OCI-M2 (cell line): ENCODE results near the gene ADAMTS14.
"Not testable (repeated sequence)": the region's sequence is repeated elsewhere in the genome, so short reads cannot be mapped to it uniquely, and the experiment has no call there.

Experiments
- DNase-seq: peaks from one replicate; lab custom pipeline; 2025; ENCODE audit not compliant: unreplicated experiment; lab: John Stamatoyannopoulos, UW

The ADAMTS14 gene

DNA sequence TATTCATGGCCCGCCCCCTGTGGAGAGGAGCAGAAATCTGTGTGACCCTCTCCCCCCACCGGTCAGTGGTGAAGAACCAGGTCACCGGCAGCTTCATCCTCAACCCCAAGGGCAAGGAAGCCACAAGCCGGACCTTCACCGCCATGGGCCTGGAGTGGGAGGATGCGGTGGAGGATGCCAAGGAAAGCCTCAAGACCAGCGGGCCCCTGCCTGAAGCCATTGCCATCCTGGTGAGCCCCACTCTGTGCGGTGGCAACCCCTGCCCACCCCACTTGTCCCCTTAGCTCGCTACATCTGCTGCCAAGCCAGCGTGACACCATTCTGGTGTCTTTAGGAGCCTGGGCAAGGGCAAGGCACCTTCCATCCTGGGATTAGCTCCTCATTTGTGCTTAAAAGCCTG lies 77.5 kb downstream of the ADAMTS14 start:
- no peak for DNase-seq

DNA sequence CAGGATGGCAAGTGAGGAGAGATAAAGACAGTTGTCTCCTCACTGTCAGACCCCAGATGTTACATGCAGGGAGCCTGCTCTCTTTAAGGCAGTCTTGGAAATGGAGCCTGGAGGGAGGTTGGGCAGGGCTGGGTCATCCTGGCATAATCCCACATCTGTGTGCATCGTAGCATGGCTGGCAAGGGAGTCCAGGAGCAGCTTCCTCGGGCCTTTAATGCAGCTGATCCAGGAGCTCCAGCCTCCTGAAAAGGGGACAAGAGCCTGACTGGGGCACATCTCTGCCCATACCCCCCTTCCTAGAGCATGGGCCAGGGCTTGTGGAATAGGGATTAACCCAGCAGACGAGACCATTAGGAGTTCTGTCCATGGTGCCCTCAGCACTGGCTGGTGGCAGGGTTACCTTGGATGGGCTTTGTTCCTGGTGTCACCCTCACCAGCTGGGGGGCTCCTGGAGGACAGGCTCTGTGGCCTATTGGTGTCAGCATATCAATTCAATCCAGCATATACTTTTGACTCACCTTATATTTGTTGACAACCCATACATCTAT lies 77.9 kb downstream of the ADAMTS14 start:
- DNase-seq, result no peak

DNA sequence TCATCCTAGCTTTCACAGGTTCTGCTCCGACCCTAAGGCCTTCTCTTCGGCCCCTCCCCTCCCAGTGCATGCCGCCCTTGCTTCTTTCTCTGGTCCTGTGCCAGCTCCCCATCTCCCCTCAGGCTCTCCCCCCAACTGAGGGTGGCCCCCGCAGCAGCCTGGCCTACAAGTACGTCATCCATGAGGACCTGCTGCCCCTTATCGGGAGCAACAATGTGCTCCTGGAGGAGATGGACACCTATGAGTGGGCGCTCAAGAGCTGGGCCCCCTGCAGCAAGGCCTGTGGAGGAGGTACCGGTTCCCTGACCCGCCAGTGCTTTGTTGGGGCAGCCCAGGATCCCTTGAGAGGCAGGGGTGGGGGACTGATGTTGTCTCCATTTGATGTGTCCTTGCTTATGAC lies 79.0 kb downstream of the ADAMTS14 start:
- DNase-seq, result no peak

DNA sequence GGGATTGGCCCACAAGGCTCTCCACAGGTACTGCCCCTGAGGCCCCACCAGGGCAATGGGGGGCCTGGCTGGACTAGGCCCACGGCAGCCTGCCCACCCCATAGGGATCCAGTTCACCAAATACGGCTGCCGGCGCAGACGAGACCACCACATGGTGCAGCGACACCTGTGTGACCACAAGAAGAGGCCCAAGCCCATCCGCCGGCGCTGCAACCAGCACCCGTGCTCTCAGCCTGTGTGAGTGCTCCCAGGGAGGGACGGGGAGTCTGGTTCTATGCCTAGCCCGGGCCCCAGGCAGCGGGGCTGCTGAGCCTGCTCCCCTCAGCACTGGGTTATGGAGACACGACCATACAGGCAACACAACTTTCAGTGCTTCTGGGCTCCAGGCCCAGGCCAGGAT lies 79.7 kb downstream of the ADAMTS14 start:
- DNase-seq, result no peak

DNA sequence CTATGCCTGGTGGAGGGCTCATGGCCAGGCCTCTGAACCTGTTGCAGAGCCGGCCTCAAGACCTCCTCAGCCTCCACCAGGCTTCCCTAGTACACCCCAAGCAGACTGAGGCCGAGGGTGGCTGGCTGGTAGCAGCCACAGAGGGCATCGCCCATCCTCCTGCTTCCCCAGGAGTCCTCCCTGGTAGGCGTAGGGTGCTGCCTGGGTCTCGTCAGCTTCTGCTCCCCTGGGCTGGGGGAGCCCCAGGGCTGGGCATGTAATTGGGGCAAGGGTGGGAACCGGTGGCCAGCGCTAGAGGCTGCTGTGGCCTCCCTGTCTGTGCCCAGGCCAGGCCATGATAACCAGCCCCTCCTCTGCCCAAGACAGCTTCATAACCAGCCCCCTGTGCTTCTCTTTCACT lies 80.3 kb downstream of the ADAMTS14 start:
- no peak for DNase-seq

DNA sequence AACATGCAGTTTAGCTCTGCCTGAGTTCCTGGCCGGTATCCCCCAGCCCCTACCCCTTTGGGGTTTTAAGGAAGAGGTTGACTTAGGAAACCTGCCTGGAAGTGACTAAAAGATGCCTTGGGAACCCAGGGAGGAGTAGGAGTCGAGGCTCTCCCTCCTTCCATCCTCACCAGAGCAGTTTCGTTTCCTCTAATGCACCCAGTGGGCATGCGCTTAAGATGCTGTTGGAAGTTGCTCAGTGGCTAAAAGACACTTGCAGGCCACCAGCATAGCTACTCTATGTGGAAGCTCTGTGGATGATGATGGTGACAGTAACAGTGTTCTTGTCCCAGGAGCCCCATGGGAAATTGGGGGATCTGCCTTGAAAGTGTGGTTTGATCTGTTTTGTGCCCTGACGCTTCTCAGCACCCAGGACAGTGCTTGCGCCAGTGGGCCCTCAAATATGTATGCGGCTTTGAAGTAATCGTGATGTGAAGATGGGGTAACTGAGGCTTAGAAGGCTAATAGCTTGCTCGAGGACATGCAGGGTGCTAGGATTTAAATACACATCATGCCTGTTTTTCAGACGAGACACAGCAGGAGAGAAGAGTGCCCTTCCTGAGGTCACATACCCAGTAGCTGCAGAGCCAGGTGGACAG lies 80.8 kb downstream of the ADAMTS14 start:
- no peak for DNase-seq

DNA sequence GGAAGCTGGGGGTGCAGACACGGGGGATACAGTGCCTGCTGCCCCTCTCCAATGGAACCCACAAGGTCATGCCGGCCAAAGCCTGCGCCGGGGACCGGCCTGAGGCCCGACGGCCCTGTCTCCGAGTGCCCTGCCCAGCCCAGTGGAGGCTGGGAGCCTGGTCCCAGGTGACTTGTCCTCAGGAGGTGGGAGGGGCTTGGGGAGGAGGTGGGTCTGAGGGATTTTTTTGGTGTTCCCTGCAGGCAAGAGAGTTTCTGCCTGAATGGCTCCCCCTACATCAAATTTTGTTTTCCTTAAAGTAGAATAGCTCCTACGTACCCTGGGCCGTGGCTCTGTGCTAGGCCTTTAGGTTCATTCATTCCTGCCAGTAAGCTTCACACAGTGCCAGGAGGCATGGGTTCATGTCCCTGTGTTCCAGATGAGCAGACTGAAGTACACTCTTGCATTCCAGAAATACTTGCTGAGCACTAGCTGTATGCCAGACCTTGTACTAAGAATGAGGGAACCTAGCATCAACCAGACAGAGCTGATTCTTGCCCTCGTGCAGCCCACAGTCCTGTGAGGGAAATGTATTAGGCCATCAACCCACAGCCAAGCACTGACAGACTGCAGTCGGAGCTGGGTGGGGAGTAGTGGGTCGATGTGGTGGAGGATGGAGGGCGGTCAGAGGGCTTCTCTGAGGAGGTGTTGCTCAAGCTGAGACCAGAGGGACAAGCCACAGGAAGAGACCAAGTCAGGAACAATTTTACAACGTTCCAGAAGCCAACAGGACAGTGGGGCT lies 81.7 kb downstream of the ADAMTS14 start:
- DNase-seq, result no peak

DNA sequence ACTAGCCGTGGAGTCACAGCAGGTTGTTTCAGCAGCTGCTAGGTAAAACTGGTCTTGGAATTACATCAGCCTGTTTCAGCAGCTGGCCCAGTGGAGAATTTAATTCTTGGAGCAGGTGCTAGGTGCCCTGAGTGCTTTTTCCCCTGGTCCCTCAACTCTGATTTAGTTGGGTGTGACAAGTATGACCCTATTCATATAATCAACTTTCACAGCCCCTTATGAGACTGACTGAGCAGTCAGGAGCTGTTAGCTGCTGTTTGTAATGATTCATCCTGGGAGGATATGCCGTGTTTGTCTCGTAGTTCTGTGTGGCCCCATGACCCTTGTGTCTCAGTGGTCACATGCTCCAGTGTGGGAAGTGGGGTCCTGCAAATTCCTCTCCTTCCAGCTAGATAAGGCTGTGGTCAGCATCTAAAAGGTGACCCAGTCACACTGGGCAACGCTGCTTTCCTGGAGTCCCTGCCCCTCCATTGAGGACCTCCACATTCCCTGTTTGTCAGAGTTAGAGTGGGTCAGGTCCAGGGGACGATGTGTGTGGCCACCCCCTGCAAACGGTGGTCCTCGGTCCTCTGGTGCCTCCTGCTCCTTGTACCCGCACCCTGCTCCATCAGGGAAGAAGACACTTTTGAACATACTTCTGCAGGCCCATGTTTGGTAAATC lies 84.5 kb downstream of the ADAMTS14 start:
- no peak for DNase-seq

DNA sequence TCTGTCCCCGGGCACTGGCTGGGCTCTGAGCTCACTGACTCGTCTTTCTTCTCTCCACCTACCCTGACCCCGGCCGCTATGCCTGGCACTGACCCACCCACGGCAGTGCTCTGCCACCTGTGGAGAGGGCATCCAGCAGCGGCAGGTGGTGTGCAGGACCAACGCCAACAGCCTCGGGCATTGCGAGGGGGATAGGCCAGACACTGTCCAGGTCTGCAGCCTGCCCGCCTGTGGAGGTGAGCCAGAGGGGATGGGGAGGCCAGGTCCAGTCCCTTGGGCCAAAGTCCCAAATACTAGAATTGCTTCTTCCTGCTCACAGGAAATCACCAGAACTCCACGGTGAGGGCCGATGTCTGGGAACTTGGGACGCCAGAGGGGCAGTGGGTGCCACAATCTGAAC lies 85.5 kb downstream of the ADAMTS14 start:
- no peak for DNase-seq

DNA sequence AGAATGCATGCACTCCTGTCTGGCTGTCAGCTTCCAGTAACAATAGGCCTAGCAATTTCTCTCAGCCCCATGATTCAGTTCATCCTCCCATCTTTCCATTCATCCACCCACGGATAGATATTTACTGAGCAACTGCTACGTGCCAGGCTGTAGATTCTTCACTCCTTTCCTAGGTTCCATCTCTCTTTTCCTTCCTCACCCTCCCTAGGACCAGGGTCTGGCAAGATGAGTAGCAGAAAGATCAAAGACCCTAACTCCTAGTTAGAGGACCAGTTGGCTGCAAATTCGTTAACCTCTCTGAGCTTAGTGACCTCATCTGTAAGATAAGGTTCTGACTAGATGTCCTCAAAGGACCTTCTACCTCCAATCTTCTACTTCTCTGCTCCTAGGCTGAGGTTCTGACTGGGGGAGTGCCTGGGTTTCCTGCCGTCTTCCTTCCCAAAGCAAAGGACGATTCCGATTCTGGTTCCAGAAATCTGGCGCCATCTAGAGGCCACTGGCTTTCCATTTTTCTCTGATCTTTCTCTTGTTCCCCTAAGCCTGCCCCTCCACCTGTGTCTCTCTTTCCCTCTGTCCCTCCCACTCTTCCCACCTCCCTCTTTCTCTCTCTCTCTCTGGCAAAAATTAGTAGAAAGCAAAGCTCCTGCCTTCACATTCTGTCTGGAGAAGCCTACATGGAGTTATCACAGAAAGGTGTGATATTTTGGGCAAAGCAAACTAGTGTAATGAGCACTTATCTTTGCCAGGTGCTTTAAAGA lies 86.6 kb downstream of the ADAMTS14 start:
- DNase-seq, result no peak

DNA sequence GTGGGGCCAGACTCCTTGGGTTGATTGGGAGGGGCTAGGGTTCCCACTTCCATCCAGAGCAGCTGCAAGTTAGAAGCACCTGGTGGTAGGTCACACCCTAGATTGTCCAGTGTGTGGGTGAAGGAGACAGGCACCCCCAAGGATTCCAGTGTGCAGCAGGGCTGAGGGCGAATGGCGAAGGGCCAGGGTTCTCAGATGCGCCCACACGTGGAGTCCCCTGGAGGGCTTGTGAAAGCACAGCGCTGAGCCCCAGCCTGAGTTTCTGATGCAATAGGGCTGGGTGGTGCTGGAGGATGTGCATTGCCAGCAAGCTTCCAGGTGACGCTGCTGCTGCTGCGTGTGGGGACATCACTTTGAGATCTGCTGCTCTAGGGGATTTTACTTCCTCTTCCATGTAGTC lies 87.5 kb downstream of the ADAMTS14 start:
- DNase-seq, result no peak

DNA sequence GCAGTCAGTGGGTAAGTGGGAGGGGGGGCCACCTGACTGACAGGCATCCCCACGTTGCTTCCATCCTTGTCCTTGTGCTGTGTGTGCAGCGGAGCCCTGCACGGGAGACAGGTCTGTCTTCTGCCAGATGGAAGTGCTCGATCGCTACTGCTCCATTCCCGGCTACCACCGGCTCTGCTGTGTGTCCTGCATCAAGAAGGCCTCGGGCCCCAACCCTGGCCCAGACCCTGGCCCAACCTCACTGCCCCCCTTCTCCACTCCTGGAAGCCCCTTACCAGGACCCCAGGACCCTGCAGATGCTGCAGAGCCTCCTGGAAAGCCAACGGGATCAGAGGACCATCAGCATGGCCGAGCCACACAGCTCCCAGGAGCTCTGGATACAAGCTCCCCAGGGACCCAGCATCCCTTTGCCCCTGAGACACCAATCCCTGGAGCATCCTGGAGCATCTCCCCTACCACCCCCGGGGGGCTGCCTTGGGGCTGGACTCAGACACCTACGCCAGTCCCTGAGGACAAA lies 88.0 kb downstream of the ADAMTS14 start:
- no peak for DNase-seq

DNA sequence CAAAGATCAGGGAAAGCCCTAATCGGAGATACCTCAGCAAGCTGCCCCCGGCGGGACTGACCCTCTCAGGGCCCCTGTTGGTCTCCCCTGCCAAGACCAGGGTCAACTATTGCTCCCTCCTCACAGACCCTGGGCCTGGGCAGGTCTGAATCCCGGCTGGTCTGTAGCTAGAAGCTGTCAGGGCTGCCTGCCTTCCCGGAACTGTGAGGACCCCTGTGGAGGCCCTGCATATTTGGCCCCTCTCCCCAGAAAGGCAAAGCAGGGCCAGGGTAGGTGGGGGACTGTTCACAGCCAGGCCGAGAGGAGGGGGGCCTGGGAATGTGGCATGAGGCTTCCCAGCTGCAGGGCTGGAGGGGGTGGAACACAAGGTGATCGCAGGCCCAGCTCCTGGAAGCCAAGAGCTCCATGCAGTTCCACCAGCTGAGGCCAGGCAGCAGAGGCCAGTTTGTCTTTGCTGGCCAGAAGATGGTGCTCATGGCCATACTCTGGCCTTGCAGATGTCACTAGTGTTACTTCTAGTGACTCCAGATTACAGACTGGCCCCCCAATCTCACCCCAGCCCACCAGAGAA lies 88.8 kb downstream of the ADAMTS14 start:
- no peak for DNase-seq

DNA sequence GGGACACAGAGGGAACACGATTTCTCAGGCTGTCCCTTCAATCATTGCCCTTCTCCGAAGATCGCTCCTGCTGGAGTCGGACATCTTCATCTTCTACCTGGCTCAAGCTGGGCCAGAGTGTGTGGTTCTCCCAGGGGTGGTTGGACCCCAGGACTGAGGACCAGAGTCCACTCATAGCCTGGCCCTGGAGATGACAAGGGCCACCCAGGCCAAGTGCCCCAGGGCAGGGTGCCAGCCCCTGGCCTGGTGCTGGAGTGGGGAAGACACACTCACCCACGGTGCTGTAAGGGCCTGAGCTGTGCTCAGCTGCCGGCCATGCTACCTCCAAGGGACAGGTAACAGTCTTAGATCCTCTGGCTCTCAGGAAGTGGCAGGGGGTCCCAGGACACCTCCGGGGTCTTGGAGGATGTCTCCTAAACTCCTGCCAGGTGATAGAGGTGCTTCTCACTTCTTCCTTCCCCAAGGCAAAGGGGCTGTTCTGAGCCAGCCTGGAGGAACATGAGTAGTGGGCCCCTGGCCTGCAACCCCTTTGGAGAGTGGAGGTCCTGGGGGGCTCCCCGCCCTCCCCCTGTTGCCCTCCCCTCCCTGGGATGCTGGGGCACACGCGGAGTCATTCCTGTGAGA lies 89.5 kb downstream of the ADAMTS14 start:
- DNase-seq, result no peak

DNA sequence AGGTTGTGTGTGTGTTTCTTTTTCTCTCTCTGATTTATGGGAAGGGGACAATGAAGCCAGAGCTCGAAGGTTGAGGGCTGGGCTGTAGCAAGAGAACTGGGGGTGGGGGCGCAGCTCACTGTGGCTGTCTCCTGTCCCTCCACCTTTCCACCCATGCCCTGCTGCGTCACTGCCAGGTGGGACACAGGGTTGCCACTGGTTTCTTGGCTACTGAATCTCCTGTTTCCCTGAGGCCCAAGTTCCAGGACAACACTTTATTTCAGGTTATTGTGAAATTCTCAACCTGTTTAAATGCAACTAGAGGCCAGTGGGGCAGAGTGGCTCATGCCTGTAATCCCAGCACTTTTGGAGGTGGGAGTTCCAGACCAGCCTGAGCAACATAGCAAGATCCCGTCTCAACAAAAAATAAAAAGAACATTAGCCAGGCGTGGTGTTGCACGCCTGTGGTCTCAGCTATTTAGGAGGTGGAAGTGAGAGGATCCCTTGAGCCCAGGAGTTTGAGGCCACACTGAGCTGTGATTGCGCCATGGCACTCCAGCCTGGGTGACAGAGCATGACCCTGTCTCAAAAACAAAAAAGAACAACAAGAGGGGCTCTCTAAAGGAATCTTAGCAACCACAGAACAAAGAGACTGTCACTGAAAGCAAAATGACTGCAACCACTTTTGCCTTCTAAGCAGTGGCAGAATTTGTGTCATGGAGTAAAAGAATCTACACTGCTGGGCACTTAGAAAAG lies 90.3 kb downstream of the ADAMTS14 start:
- DNase-seq, result no peak

DNA sequence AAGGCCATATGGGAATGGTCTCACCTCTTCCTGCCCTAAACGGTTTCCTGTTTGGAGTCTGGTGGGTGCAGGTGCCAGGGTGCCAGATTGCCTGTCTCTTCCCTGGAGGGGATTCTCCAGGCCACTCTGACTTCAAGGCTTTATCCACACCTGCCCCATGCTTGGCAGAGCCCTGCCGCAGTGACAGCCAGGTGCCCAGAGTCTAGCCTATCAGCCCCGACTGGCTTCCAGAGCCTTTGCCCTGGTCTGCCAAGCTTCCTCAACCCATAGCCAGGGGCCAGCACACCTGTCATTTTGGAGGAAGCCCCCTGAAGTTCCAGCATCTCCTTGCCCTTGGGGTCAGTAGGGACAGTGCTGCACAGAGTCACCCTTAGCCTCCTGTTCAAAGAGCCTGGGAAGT lies 91.3 kb downstream of the ADAMTS14 start:
- no peak for DNase-seq

DNA sequence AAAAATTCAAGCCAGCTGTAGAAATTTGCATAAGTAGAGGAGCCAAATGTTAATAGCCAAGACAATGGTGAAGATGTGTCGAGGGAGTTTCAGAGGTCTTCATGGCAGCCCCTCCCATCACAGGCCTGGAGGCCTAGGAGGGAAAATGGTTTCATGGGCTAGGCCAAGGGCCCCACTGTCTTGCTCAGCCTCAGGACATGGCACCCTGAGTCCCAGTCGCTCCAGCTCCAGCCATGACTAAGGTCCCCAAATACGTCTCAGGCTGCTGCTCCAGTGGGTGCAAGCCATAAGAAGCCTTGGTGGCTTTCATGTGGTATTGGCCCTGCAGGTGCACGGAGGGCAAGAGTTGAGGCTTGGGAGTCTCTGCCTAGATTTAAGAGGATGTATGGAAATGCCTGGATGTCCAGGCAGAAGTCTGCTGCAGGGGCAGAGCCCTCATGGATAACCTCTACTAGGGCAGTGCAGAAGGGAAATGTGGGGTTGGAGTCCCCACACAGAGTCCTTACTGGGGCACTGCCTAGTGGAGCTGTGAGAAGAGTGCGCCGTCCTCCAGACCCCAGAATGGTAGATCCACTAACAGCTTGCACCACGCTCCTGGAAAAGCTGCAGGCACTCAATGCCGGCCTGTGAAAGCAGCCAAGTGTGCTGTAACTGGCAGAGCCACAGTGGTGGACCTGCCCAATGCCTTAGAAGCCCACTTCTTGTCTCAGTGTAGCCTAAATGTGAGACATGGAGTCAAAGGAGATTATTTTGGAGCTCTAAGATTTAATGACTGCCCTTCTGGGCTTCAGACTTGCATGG lies 93.7 kb downstream of the ADAMTS14 start:
- DNase-seq, result no peak

DNA sequence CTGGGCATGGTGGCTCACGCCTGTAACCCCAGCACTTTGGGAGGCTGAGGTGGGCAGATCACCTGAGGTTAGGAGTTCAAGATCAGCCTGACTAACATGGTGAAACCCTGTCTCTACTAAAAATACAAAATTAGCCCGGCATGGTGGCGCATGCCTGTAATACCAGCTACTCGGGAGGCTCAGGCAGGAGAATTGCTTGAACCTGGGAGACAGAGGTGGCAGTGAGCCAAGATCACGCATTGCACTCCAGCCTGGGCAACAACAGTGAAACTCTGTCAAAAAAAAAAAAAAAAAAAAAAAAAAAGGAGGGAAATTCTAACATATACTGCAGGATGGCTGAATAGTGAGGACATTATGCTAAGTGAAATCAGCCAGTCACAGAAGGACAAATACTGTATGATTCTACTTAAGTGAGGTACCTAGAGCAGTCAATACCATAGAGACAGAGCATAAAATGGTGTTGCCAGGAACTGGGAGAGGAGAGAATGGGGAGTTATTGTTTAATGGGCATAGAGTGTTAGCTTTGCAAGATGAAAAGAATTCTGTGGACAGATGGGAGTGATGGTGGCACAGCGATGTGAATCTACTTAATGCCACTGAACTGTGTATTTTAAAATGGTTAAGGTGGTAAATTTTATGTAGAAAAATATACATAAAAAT lies 95.8 kb downstream of the ADAMTS14 start:
- not testable (repeated sequence) for DNase-seq
